ENCODE results near the gene JARID2.

DNA sequence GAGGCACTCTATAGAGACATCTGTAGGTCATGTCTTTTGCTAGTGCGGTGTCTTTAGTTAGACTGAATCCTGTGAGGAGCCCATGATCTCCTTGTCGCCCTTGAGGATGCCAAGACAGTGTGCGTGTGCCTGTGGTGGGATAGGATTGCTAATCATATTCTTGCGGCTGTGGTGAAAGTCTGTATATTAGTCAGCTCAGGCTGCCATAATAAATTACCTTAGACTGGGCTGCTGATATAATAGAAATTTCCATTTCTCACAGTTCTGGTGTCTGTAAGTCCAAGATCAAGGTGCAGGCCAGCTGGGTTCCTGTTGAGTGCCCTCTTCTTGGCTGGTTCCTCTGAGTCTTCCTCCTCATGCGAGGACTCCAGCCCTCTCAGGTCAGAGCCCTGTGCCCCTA lies 141.2 kb downstream of the JARID2 start:
- TF ChIP-seq CTCF (CRISPR knock-in tag; IDR thresholded peaks at IDR 0.05) = no peak
- no peak for TF ChIP-seq EP300 (IDR thresholded peaks at IDR 0.05; ENCODE audit: low read depth in 2 of 2, low read length in 2 of 2)
- TF ChIP-seq EP300 (CRISPR knock-in tag; IDR thresholded peaks at IDR 0.05; ENCODE audit: borderline replicate concordance) = no peak
- TF ChIP-seq POLR2A (IDR thresholded peaks at IDR 0.05; ENCODE audit: insufficient read depth in 1 of 2, low read depth in 2 of 2, low read length in 2 of 2) = no peak
- no peak for TF ChIP-seq SMAD3 (CRISPR knock-in tag; IDR thresholded peaks at IDR 0.05)
- no peak for TF ChIP-seq ZHX1 (CRISPR knock-in tag; IDR thresholded peaks at IDR 0.05; ENCODE audit: low read depth)
- TF ChIP-seq TSC22D2 (CRISPR knock-in tag; IDR thresholded peaks at IDR 0.05; ENCODE audit: borderline replicate concordance) = no peak
- no peak for TF ChIP-seq SETDB1 (CRISPR knock-in tag; IDR thresholded peaks at IDR 0.05; ENCODE audit: borderline replicate concordance)
- no peak for TF ChIP-seq TCF7L2 (IDR thresholded peaks at IDR 0.05; ENCODE audit: low read depth, low read length)
- TF ChIP-seq FOXM1 (CRISPR knock-in tag; IDR thresholded peaks at IDR 0.05) = no peak
- TF ChIP-seq, protein P1, sequence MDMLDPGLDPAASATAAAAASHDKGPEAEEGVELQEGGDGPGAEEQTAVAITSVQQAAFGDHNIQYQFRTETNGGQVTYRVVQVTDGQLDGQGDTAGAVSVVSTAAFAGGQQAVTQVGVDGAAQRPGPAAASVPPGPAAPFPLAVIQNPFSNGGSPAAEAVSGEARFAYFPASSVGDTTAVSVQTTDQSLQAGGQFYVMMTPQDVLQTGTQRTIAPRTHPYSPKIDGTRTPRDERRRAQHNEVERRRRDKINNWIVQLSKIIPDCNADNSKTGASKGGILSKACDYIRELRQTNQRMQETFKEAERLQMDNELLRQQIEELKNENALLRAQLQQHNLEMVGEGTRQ (IDR thresholded peaks at IDR 0.05; ENCODE audit: low read depth, low read length) = no peak
- TF ChIP-seq, protein P1 (CRISPR knock-in tag; IDR thresholded peaks at IDR 0.05; ENCODE audit: borderline replicate concordance) = no peak

All from HepG2 (cell line).